SJSA1 (cell line): ENCODE results near the gene SLC22A8. TPM values are rescaled to one million over a fixed set of nuclear protein-coding genes. Genes with fewer than 3 reads are reported as not detected.
A peak's percentile ranks its signal among the peaks of the same experiment; 100 is the strongest.
"Not testable (repeated sequence)": the region's sequence is repeated elsewhere in the genome, so short reads cannot be mapped to it uniquely, and the experiment has no call there.

Source experiments
- DNase-seq, 2 experiments: peaks; one replicate each; pipeline ENCODE4 v3.0.0-alpha.2; 2015 to 2020; ENCODE audit warnings: low spot score in 2 of 2, low read depth in 1 of 2
- H3K27ac ChIP-seq: fragments of 250-450 bp; sonication (Bioruptor Pico); 2 replicates; pipeline ENCODE4 v1.5.1; 2020; ENCODE audit warnings: mild to moderate bottlenecking, moderate library complexity
- H3K27me3 ChIP-seq: fragments of 250-450 bp; sonication (Bioruptor Pico); replicated peaks from 2 replicates; pipeline ENCODE4 v1.5.1; 2020; ENCODE audit warnings: mild to moderate bottlenecking, moderate library complexity
- H3K36me3 ChIP-seq: fragments of 250-450 bp; sonication (Bioruptor Pico); 2 replicates; pipeline ENCODE4 v1.5.1; 2020; ENCODE audit warnings: mild to moderate bottlenecking
- H3K4me1 ChIP-seq: fragments of 250-450 bp; sonication (Bioruptor Pico); replicated peaks from 2 replicates; pipeline ENCODE4 v1.6.1; 2021; ENCODE audit warnings: mild to moderate bottlenecking
- H3K4me3 ChIP-seq: fragments of 250-450 bp; sonication (Bioruptor Pico); 2 replicates; pipeline ENCODE4 v1.5.1; 2020; ENCODE audit warnings: mild to moderate bottlenecking
- H3K9me3 ChIP-seq: fragments of 250-450 bp; sonication (Bioruptor Pico); replicated peaks from 2 replicates; pipeline ENCODE4 v1.5.1; 2020; ENCODE audit warnings: mild to moderate bottlenecking
- total RNA-seq: library from RNA; depleted of rRNA; stranded (reverse); fragments of >200 nt; shearing (Covaris generic); gene quantifications from 2 replicates; pipeline ENCODE4 v1.2.3, GENCODE V29; 2014

The SLC22A8 gene
- total RNA-seq, 1 experiment from 2014 or later, result not detected

DNA sequence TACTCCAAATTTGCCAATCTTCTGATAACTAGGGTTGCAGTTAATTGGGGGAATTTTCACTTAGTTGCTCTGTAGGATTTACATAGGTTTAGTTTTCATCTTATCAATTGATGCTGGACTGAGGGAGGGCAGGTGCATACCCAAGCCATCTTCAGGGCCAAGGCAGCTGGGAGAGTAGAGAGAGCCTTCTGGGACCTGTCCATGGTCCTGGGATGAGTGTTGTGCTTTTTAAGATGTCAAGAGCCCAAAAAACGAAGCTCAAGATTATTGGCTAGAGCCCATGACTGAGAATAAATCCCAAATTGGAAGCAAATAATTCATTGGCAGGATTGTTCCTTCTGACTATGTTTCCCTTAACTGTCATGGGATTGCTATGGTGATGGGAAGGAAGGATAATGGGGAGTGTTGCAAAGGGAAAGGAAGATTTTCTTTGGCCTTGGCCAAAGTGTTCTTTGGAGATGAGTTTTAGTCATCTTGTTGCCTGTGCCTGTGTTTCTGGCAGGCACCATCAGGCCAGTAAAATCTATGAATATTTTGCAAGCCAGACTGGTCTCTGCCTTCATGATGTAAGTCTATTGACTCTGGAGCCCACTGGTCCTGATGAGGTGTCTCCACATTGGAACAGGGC, 35.4 kb downstream of the SLC22A8 start:
- Histone ChIP-seq H3K4me3 (no peak overlapping the region), H3K9me3 (no peaks in the 10 kb centered on the region), H3K27me3 (peaks cover 14% of the 10 kb centered on the region), H3K4me1 (no peaks in the 10 kb centered on the region), H3K36me3 (no peaks in the 10 kb centered on the region), H3K27ac (no peak overlapping the region)
- DNase-seq, result no peak

DNA sequence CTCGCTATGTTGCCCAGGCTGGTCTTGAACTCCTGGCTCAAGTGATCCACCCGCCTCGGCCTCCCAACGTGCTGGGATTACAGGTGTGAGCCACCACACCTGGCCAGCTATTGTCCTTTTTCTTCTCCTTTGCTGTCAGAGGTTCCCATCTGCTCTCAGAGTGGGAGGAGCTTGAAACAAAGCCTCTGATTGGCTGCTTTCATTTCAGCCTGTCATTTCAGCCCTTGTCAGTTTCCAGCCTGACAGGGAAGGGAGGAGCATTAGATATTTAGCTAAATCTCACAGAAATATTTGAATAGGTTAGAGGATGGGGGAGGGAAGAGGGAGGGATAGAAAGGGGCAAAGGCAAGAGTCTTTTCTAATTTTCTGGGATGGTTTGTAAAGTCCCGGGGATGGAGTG, 39.5 kb downstream of the SLC22A8 start:
- Histone ChIP-seq H3K27me3 (peaks cover 5% of the 10 kb centered on the region; the same call in 1 of the 2 replicates), H3K4me3 (no peak overlapping the region), H3K9me3 (no peaks in the 10 kb centered on the region), H3K36me3 (no peaks in the 10 kb centered on the region), H3K27ac (no peak overlapping the region), H3K4me1 (no peaks in the 10 kb centered on the region)
- no peak for DNase-seq

DNA sequence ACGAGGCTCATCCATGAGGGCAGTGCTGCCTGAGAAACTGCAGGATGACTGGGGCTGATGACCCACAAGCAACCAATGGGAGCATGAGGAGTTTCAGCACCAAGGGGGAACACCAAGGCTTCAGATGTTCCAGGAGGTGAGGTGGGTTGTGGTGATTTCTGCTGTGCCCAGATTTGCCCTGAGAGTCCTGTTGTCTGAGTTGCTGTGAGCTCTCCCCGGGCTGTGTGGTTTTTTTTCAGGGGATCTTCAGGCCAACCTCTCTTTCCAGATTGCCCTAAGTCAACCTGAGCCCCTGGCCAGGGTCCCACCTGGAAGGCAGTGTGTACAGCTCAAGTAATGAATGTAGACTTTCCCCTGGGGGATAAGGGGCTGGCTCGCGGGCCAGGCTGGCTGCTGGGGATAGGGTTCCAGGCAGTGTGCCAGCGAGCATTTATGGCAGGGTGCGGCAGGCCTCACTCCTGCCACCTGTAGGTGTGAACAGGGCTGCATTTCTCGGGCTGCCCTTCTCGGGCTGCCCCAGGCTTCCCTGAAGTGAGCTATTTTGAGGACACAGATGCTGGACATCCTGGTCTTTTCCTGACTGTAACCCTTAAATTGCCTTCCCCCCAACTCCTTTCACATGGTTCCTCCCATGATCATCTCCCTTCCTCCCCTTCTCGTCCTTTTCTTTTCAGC, 40.7 kb downstream of the SLC22A8 start:
- Histone ChIP-seq H3K9me3 (no peaks in the 10 kb centered on the region), H3K27me3 (peaks cover 2% of the 10 kb centered on the region; the same call in 1 of the 2 replicates), H3K4me3 (no peak overlapping the region), H3K36me3 (no peaks in the 10 kb centered on the region), H3K4me1 (no peaks in the 10 kb centered on the region), H3K27ac (no peak overlapping the region)
- no peak for DNase-seq

DNA sequence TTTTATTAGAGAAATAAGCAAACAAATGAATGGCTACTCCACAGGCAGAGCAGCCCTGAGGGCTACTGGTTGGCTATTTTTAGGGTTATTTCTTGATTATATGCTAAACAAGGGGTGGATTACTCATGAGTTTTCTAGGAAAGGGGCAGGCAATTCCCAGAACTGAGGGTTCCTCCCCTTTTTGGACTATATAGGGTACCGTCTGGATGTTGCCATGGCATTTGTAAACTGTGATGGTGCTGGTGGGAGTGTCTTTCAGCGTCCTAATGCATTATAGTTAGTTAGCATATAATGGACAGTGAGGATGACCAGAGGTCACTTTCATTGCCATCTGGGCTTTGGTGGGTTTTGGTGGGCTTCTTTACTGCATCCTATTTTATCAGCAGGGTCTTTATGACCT, 50.1 kb downstream of the SLC22A8 start:
- peak in 1 of 2 experiments; percentile 13 for DNase-seq
- H3K27me3 ChIP-seq, result peaks cover 14% of the 10 kb centered on the region
- H3K4me3 ChIP-seq, result no peak overlapping the region
- H3K27ac ChIP-seq, result no peak overlapping the region
- H3K4me1 ChIP-seq, result no peaks in the 10 kb centered on the region
- H3K36me3 ChIP-seq, result no peaks in the 10 kb centered on the region
- H3K9me3 ChIP-seq, result no peaks in the 10 kb centered on the region

DNA sequence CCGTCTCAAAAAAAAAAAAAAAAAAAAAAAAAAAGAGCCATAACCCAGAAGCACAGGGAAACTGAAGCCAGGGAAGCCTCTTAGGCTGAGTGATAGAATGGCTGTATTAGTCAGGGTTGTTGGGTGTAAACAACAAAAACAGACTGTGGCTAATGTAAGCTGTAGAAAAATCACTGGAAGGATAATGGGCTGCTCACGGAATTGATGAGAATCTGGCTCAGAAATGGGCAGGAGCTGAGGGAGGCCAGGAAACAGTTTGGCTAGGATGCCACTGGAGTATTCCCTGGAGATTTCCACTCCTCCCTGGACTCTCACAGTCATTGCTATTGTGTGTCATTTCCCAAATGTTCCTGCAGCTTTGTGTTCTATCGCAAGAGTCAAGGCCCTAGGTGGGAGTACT, 53.2 kb downstream of the SLC22A8 start:
- Histone ChIP-seq H3K27ac (no peak overlapping the region), H3K4me3 (no peak overlapping the region), H3K36me3 (no peaks in the 10 kb centered on the region), H3K9me3 (no peaks in the 10 kb centered on the region), H3K4me1 (no peaks in the 10 kb centered on the region), H3K27me3 (peaks cover 3% of the 10 kb centered on the region)
- peak in 1 of 2 experiments; percentile 24 for DNase-seq

DNA sequence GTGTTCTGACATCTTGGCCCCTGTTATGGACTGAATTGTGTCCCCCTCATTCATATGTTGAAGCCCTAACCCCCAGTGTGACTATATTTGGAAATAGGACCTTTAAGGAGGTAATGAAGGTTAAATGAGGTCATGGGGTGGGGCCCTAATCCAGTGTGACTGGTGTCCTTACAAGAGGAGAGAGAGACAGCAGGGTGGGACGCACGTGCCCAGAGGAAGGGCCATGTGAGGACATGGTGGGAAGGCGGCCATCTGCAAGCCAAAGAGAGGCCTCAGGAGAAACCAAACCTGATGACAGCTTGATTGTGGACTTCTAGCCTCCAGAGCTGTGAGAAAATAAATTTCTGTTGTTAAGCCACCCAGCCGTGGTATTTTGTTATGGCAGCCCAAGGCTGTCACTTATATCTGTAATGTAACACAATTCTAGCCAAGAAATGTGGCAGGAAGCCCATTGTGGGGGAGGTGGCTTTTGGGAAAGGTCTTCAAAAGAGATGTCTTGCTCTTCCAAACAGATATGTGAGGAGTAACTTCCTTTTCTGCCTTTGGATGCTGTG, 54.5 kb downstream of the SLC22A8 start:
- Histone ChIP-seq H3K27ac (no peak overlapping the region), H3K36me3 (no peaks in the 10 kb centered on the region), H3K27me3 (no peaks in the 10 kb centered on the region; the same call in none of the 2 replicates), H3K4me3 (no peak overlapping the region), H3K9me3 (peaks cover 5% of the 10 kb centered on the region), H3K4me1 (no peaks in the 10 kb centered on the region)
- peak in 1 of 2 experiments; percentile 39 for DNase-seq

DNA sequence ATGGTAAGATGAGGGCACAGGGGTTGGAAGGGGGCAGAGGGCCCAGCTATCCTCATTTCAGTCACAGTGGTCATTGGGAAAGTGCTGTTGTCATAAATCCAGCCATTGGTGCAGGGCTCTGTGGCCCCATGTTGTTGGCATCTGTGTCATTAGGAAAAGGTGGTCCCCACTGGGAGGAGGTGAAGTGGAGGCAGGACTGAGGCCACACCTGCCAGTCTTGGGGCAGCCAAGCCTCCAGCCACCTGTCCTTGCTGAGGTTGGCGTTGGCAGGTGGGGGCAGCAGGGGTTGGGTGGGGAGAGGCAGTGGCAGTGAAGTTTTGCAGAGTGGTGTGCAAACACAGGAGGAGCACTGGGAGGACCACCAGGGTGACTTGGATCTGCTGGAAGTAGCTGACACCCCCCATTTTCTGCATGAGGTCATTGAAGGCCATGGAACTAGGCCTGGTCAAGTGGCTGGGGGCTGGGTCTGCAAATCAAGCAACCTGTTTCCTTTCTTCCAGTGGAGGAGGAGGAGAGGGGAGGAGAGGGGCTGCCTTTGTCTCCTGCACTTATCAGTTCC, 56.1 kb downstream of the SLC22A8 start:
- Histone ChIP-seq H3K4me3 (no peak overlapping the region), H3K9me3 (peaks cover 7% of the 10 kb centered on the region), H3K4me1 (no peaks in the 10 kb centered on the region), H3K36me3 (no peaks in the 10 kb centered on the region), H3K27me3 (no peaks in the 10 kb centered on the region; the same call in none of the 2 replicates), H3K27ac (no peak overlapping the region)
- peak in 1 of 2 experiments; percentile 38 for DNase-seq

DNA sequence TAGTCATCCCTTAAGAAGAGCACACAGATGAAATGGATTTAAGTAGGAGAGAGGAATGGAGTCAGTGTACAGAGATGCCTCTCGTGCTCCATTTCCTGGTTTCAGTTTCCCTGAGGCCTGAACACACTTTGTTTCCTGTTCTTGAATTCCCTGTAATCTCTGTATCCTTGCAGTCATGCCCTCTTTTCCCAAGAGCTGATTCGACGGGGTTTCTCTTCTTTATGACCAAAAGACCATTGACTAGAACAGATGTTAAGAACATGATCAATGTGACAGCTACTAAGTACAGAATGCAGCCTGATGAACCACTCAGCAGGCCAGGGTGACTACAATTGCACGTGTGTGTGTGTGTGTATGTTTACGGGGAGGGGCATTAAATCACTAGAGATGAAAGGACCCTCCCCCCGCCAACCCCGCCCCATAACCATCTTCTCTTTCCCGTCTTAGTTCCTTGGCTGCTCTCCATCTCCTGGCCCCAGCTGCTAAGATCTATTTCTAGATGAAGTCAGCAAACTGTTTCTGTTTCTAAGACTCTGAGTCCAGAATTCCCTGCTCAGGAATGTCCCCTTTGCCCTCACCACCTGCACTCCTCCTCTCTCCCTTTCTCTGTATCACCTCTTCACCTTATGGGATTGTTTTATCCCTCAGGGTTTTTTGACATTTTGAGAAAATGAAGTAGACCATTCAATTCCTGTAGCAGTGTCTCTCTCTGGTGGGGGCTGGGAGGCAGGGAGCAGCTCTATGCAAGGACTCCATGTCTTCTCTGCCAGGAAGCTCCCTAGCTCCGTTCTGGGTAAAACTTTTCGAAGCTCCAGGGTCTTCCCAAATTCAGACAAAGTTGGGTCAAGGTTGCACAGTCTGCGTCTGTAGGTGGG, 56.9 kb downstream of the SLC22A8 start:
- H3K4me1 ChIP-seq, result no peaks in the 10 kb centered on the region
- H3K27me3 ChIP-seq, result no peaks in the 10 kb centered on the region; the same call in none of the 2 replicates
- DNase-seq, result peak in 1 of 2 experiments; percentile 29
- H3K27ac ChIP-seq, result no peak overlapping the region
- H3K36me3 ChIP-seq, result no peaks in the 10 kb centered on the region
- peaks cover 7% of the 10 kb centered on the region for H3K9me3 ChIP-seq
- no peak overlapping the region for H3K4me3 ChIP-seq

DNA sequence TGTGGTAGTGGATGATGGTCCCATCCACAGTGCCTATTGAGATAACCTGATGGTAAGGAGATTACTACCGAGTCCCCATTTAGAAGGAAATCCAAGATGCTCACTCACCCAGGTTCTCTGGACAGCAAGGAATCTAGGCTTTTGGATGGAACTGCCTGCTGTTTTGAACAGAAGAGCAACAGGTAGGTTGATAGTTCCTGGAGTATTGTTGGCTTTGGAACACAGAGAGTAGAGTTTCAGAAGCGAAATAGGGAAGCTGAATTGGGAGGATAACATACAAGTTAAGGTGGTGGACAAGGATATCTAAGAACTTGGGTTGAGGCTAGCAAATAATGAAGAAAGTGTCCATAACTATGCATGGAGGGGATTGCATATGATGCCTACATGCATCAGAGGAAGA, 58.5 kb downstream of the SLC22A8 start:
- H3K4me3 ChIP-seq, result no peak overlapping the region
- no peak for DNase-seq
- H3K36me3 ChIP-seq, result no peaks in the 10 kb centered on the region
- H3K27ac ChIP-seq, result no peak overlapping the region
- no peaks in the 10 kb centered on the region; the same call in none of the 2 replicates for H3K27me3 ChIP-seq
- no peaks in the 10 kb centered on the region for H3K4me1 ChIP-seq
- peaks cover 7% of the 10 kb centered on the region for H3K9me3 ChIP-seq

DNA sequence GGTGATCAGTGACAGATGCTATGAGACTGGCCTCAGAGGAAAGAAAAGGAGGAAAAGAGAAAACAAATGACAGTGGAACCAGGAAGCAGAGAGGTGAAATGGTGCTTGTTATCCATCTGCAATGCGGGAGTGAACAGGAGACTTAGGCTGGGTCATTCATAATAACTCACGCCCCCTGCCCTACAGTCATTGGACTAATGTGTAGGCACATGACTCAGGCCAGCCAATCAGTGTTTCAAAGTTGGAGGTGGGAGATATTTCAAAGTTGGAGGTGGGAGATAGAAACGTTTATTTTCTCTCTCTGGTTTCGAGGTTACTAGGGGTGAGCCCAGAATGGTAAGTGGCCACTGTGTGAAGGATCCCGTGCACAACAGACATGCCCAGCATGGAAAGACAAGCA, 61.2 kb downstream of the SLC22A8 start:
- DNase-seq, result peak in 1 of 2 experiments; percentile 28
- H3K27me3 ChIP-seq, result no peaks in the 10 kb centered on the region; the same call in none of the 2 replicates
- H3K4me3 ChIP-seq, result no peak overlapping the region

DNA sequence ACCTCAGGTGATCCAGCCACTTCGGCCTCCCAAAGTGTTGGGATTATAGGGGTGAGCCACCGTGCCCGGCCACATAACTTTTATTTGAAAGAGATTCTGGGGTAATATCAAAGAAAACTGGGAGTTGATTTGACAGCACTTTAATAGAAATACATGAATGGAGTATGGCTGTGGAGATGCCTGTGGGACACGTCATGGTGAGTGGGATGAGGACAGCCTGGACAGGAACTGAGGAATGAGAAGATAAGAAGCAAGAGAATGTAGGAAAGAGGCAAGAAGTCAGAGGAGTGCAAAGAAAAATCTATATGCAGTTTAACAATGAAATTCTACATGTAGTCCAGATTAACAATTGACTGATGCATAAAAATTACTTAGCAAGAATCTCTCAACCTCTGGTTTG, 61.8 kb downstream of the SLC22A8 start:
- peak in 1 of 2 experiments; percentile 27 for DNase-seq
- H3K27me3 ChIP-seq, result peaks cover 1% of the 10 kb centered on the region
- H3K4me1 ChIP-seq, result no peaks in the 10 kb centered on the region
- H3K36me3 ChIP-seq, result no peaks in the 10 kb centered on the region
- no peak overlapping the region for H3K27ac ChIP-seq
- no peak overlapping the region for H3K4me3 ChIP-seq
- peaks cover 7% of the 10 kb centered on the region for H3K9me3 ChIP-seq

More for the DNA sequence above, 61.2 kb downstream of the SLC22A8 start:
- H3K27ac ChIP-seq, result no peak overlapping the region
- peaks cover 7% of the 10 kb centered on the region for H3K9me3 ChIP-seq
- no peaks in the 10 kb centered on the region for H3K4me1 ChIP-seq
- no peaks in the 10 kb centered on the region for H3K36me3 ChIP-seq

DNA sequence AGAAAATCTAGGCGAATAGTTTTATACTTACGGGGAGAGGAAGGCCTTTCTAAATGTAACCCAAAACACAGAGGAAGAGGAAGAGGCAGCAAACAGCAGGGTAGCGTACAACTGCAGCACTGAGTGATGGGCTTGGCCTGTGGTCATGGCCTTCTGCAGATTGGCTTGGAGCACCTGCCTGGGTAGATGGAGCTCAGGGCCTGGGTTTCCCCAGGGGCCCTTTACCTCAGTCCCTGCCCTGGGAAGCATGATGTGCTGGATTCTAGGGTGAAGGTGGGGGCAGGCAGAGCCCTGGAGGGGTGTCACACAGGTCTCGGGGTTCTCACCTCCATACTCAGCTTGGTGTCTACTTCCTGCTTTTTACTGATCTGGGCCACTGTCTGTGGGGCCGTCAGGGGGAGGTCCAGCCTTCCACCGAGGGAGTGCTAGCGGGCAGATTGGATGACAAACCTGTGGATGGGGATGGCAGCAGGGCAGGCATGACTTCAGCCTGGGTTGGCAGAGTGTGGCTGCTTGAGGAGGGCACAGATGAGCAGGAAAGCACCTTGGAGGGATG, 66.8 kb downstream of the SLC22A8 start:
- Histone ChIP-seq H3K27ac (no peak overlapping the region), H3K9me3 (0 out of 2 replicates have a peak, but pooled peaks cover 2% of the 10 kb centered on the region), H3K36me3 (no peaks in the 10 kb centered on the region), H3K4me1 (no peaks in the 10 kb centered on the region), H3K4me3 (no peak overlapping the region), H3K27me3 (peaks cover 27% of the 10 kb centered on the region)
- peak in 1 of 2 experiments; percentile 39 for DNase-seq

DNA sequence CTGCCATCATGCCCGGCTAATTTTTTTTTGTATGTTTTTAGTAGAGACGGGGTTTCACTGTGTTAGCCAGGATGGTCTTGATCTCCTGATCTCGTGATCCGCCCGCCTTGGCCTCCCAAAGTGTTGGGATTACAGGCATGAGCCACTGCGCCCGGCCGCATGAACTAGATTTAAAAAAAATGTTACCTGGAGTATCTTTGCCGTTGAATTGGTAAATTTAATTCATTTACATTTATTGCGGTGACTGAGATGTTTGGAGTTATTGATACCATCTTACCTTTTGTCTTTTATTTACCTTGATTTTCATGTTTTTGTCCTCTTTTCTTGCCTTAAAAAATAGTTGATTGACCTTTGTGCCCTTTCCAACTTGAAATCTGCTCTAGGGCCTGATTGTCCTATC, 70.1 kb downstream of the SLC22A8 start:
- peaks cover 46% of the 10 kb centered on the region for H3K27me3 ChIP-seq
- peak in 1 of 2 experiments; percentile 5 for DNase-seq
- H3K4me1 ChIP-seq, H3K36me3 ChIP-seq, H3K9me3 ChIP-seq, H3K27ac ChIP-seq, H3K4me3 ChIP-seq: not testable (repeated sequence)
